ENCODE measurements around the gene POLA2. TPM values are rescaled to one million over a fixed set of nuclear protein-coding genes. Genes with fewer than 3 reads are reported as not detected.

POLA2 gene
- total RNA-seq, 1 experiment from 2014 or later = 37.7 TPM

GRCh38 chr11:65286686-65287085, 24.9 kb downstream of the POLA2 start:
- no peaks in the 10 kb centered on the region for H3K9me3 Mint-ChIP-seq
- DNase-seq = no peak
- no CpG with 5 or more reads among the region's 4 CpGs for WGBS (ENCODE audit: extremely low coverage, insufficient read length, low lambda C conversion rate)
- Histone ChIP-seq H4K20me1 (ENCODE audit: control insufficient read depth, insufficient read depth, insufficient read length) (no peaks in the 10 kb centered on the region), H4K5ac (ENCODE audit: insufficient read length, low read depth, low read length) (no peak overlapping the region), H3K18ac (ENCODE audit: insufficient read length, low read depth, low read length) (no peak overlapping the region), H3K4me2 (ENCODE audit: insufficient read depth, insufficient read length, low read length) (no peak overlapping the region), H3K27me3 (ENCODE audit: insufficient read depth, low read length) (no peaks in the 10 kb centered on the region), H4K91ac (ENCODE audit: insufficient read length, low read depth, low read length) (no peak overlapping the region), H3T11ph (ENCODE audit: low read length) (no peak overlapping the region), H2BK12ac (ENCODE audit: insufficient read length, low read depth, low read length) (no peak overlapping the region), H3K79me2 (ENCODE audit: insufficient read depth, low read length) (no peaks in the 10 kb centered on the region), H3K4ac (ENCODE audit: low read depth, low read length) (no peak overlapping the region), H3K9me3 (ENCODE audit: control insufficient read depth, low read depth, low read length) (no peaks in the 10 kb centered on the region), H2BK15ac (ENCODE audit: low read depth, low read length) (no peak overlapping the region), H2AK5ac (ENCODE audit: insufficient read length, low read length) (no peak overlapping the region), H2BK20ac (ENCODE audit: low read depth, low read length, poor library complexity, severe bottlenecking) (no peak overlapping the region), H3K23ac (ENCODE audit: insufficient read length, low read depth, low read length) (no peak overlapping the region), H3K9ac (ENCODE audit: extremely low read depth, insufficient read length, low read length) (no peak overlapping the region), H2AFZ (ENCODE audit: low read length) (no peak overlapping the region), H2BK120ac (ENCODE audit: low read depth, low read length, poor library complexity, severe bottlenecking) (no peak overlapping the region), H3K27ac (ENCODE audit: insufficient read length, low read depth, low read length) (no peak overlapping the region), H2BK5ac (ENCODE audit: insufficient read length, low read length) (no peak overlapping the region), H3K4me1 (ENCODE audit: insufficient read depth, low read length) (no peaks in the 10 kb centered on the region; the same call in 1 of the 2 replicates), H3K14ac (ENCODE audit: insufficient read depth, low read length) (no peak overlapping the region), H3K56ac (ENCODE audit: insufficient read length, low read depth, low read length) (no peak overlapping the region), H4K8ac (replicated peaks; ENCODE audit: insufficient read length, low read depth, low read length) (no peak overlapping the region), H3K23me2 (ENCODE audit: insufficient read length, low read depth, low read length, poor library complexity, severe bottlenecking) (no peaks in the 10 kb centered on the region), H3K79me1 (ENCODE audit: insufficient read depth, low read depth, low read length, poor library complexity, severe bottlenecking) (no peaks in the 10 kb centered on the region)
- TF ChIP-seq CTCF (conservative IDR thresholded peaks at IDR 0.05) = no peak
- peaks cover 33 to 90% (median 80%) of the 10 kb centered on the region in 3 experiments for H3K36me3 Mint-ChIP-seq (ENCODE audit: insufficient read depth in 1 of 3, low read depth in 3 of 3)
- H3K27ac Mint-ChIP-seq = no peak overlapping the region; a peak in 1 of 7 replicates
- peaks cover 0 to 5% of the 10 kb centered on the region in 2 experiments; a peak in 1 of 4 replicates for H3K4me1 Mint-ChIP-seq
- no peaks in the 10 kb centered on the region for H3K27me3 Mint-ChIP-seq (ENCODE audit: low read depth)
- H3K4me3 Mint-ChIP-seq = no peak overlapping the region

Measured in H9 (cell line).